ENCODE data around the gene SLC1A1.

The SLC1A1 gene

DNA sequence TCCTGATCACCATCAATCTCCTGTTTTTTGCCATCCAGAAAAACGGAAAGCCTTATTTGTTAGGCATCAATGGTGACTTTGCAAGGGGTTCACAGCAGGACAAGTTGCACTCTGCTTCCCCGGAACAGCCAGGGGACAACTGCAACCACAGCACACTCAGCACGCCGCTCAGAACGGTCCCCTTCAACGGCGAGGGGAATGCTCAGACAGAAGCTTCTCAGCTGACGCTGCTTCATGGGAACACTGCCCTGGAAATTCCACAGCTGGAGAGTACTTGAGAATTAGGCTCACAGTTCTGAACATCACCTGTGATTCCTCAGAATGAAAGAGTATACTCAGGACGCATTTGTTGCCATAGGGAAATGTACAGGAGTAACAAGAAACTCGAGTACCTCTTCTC is 131.7 kb downstream of the SLC1A1 start:
- DNase-seq = no peak

DNA sequence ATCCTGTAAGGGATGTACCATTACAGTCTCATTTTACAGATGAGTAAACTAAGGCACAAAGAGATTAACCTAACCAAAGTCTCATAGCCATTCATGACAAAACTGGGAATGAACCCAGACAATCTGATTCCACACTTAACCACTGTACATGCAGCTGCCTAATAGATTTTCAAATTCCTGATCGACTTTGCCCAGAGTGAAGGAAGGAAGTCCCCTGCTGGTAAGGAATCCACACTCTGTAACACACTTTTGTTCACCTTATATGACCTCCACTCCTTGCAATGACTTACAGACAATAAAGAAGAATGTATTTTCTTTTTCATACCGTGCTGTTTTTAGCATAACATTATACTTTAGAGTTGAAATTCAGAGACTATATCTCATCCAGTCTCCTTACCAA is 140.6 kb downstream of the SLC1A1 start:
- DNase-seq = no peak

All from CD4-positive, alpha-beta T cell treated with Interferon alpha-2 for 1 hour (primary cell).